IMR-90 (cell line): ENCODE data around the gene CFC1B. TPM values are rescaled to one million over a fixed set of nuclear protein-coding genes. Genes with fewer than 3 reads are reported as not detected.
"Not testable (repeated sequence)": the region's sequence is repeated elsewhere in the genome, so short reads cannot be mapped to it uniquely, and the experiment has no call there.

Experiments
- ATAC-seq: fragments of 200-7000 bp; cut with Tn5 transposase; 2 replicates; pipeline ENCODE4 v1.9.1; 2020; ENCODE audit warnings: low read depth, mild to moderate bottlenecking, moderate library complexity
- BruUV-seq: library from RNA; stranded (reverse); fragments of 400-500 nt; replicated peaks from 2 replicates; lab custom pipeline; 2021; lab: Mats Ljungman, UMichigan
- CTCF ChIA-PET: fragments of 300-600 bp; formaldehyde crosslinking; extraction: SDS; loops from one replicate; lab custom pipeline; 2021; ENCODE audit warnings: antibody characterized with exemption; lab: Yijun Ruan, JAX
- POLR2A ChIA-PET: fragments of 300-600 bp; sonication (Branson Sonifier 250); formaldehyde crosslinking; loops from one replicate; lab custom pipeline; 2022; ENCODE audit warnings: antibody characterized with exemption; ENCODE audit not compliant: unreplicated experiment; lab: Charles Lee
- DNase-seq: peaks from one replicate; pipeline ENCODE4 v3.0.0; 2013
- H2AFZ ChIP-seq: replicated peaks from 2 replicates; pipeline ENCODE3; 2013; ENCODE audit warnings: low read length, mild to moderate bottlenecking; ENCODE audit not compliant: poor library complexity
- H2AK5ac ChIP-seq: 2 replicates; pipeline ENCODE4 v1.6.1; 2013; ENCODE audit warnings: low read depth, low read length, inconsistent platforms
- H2AK9ac ChIP-seq: replicated peaks from 2 replicates; pipeline ENCODE3; 2013; ENCODE audit warnings: mild to moderate bottlenecking, low read depth, low read length, moderate library complexity; ENCODE audit not compliant: poor library complexity
- H2BK120ac ChIP-seq: 2 replicates; pipeline ENCODE4 v1.6.1; 2013; ENCODE audit warnings: low read depth, low read length, inconsistent platforms
- H2BK15ac ChIP-seq: 3 replicates; pipeline ENCODE4 v1.6.1; 2013; ENCODE audit warnings: low read depth, low read length, inconsistent platforms
- H2BK20ac ChIP-seq: 2 replicates; pipeline ENCODE4 v1.6.1; 2013; ENCODE audit warnings: low read depth, mild to moderate bottlenecking, inconsistent platforms, low read length, moderate library complexity
- H2BK5ac ChIP-seq: 2 replicates; pipeline ENCODE4 v1.6.1; 2013; ENCODE audit warnings: mild to moderate bottlenecking, low read depth, low read length, inconsistent platforms; ENCODE audit not compliant: poor library complexity, severe bottlenecking
- H3K14ac ChIP-seq: replicated peaks from 2 replicates; pipeline ENCODE4 v1.6.1; 2013; ENCODE audit warnings: low read depth, low read length, inconsistent platforms
- H3K18ac ChIP-seq: 2 replicates; pipeline ENCODE4 v1.6.1; 2013; ENCODE audit warnings: low read depth, low read length, control low read depth
- H3K23ac ChIP-seq: 2 replicates; pipeline ENCODE4 v1.6.1; 2013; ENCODE audit warnings: low read depth, low read length, inconsistent platforms
- H3K27ac ChIP-seq: 2 replicates; pipeline ENCODE4 v1.5.1; 2013; ENCODE audit warnings: mild to moderate bottlenecking, control low read depth, low read length; ENCODE audit not compliant: insufficient read depth
- H3K27me3 ChIP-seq: 2 replicates; pipeline ENCODE4 v1.6.1; 2013; ENCODE audit warnings: low read length; ENCODE audit not compliant: control insufficient read depth, insufficient read depth
- H3K36me3 ChIP-seq: 2 replicates; pipeline ENCODE4 v1.6.1; 2013; ENCODE audit warnings: low read length, mixed read lengths; ENCODE audit not compliant: control insufficient read depth, insufficient read depth
- H3K4ac ChIP-seq: 2 replicates; pipeline ENCODE4 v1.6.1; 2013; ENCODE audit warnings: low read depth, low read length, inconsistent platforms
- H3K4me1 ChIP-seq: 2 replicates; pipeline ENCODE4 v1.6.1; 2013; ENCODE audit warnings: low read length, mixed read lengths; ENCODE audit not compliant: control insufficient read depth, insufficient read depth
- H3K4me2 ChIP-seq: 2 replicates; pipeline ENCODE4 v1.6.1; 2013; ENCODE audit warnings: low read depth, mild to moderate bottlenecking, control low read depth, low read length, moderate library complexity
- H3K4me3 ChIP-seq: 2 replicates; pipeline ENCODE4 v1.5.1; 2013; ENCODE audit warnings: low read depth, mild to moderate bottlenecking, control low read depth, low read length, moderate library complexity; ENCODE audit not compliant: insufficient read depth
- H3K56ac ChIP-seq: 2 replicates; pipeline ENCODE4 v1.6.1; 2013; ENCODE audit warnings: low read length, inconsistent platforms; ENCODE audit not compliant: insufficient read depth; ENCODE audit errors: extremely low read depth
- H3K79me1 ChIP-seq, 2 experiments: 2 replicates each; pipeline ENCODE4 v1.6.1; 2013; ENCODE audit warnings: low read length in 2 of 2, inconsistent platforms in 1 of 2, low read depth in 1 of 2
- H3K9ac ChIP-seq: 2 replicates; pipeline ENCODE4 v1.6.1; 2013; ENCODE audit warnings: low read depth, low read length, control low read depth
- H3K9me1 ChIP-seq: 2 replicates; pipeline ENCODE4 v1.6.1; 2013; ENCODE audit warnings: low read length, inconsistent platforms; ENCODE audit not compliant: insufficient read depth
- H3K9me3 ChIP-seq: 2 replicates; pipeline ENCODE4 v1.6.1; 2013; ENCODE audit warnings: low read length; ENCODE audit not compliant: control insufficient read depth, insufficient read depth
- H4K20me1 ChIP-seq: 2 replicates; pipeline ENCODE4 v1.6.1; 2013; ENCODE audit warnings: low read length, inconsistent platforms; ENCODE audit not compliant: insufficient read depth
- H4K5ac ChIP-seq: 2 replicates; pipeline ENCODE4 v1.6.1; 2013; ENCODE audit warnings: mild to moderate bottlenecking, low read depth, low read length, control low read depth
- H4K8ac ChIP-seq, 2 experiments: 2 replicates each; pipeline ENCODE4 v1.6.1; 2013; ENCODE audit warnings: low read depth in 2 of 2, low read length in 2 of 2, control low read depth in 1 of 2, inconsistent platforms in 1 of 2
- H4K91ac ChIP-seq: 2 replicates; pipeline ENCODE4 v1.6.1; 2013; ENCODE audit warnings: low read depth, low read length, inconsistent platforms; ENCODE audit not compliant: insufficient read depth
- WGBS, 2 experiments: methylation state at CpG; one replicate each; pipeline versions ENCODE4 v1.1.5 to v1.1.7; 2013; ENCODE audit warnings: missing lambda C conversion rate in 2 of 2; ENCODE audit not compliant: insufficient read length in 1 of 2; ENCODE audit errors: extremely low coverage in 2 of 2; 5-methylcytosine and 5-hydroxymethylcytosine counted together
- dilution Hi-C: fragments of 300-500 bp; cut with HindIII; formaldehyde crosslinking; loops from one replicate; pipeline ENCODE4 v1.14.3; 2018; ENCODE audit warnings: low sequenced_read_pairs; ENCODE audit not compliant: unreplicated experiment
- in situ Hi-C: fragments of 300-500 bp; cut with MboI; formaldehyde crosslinking; loops from 3 replicates; pipeline ENCODE4 v1.14.3; 2019; ENCODE audit warnings: low sequenced_read_pairs, inconsistent platforms, mixed read lengths
- intact Hi-C: fragments of 100-400 bp; cut with micrococcal nuclease; formaldehyde crosslinking; loops from 2 replicates; pipeline ENCODE4 v1.10.0; 2022
- polyA plus RNA-seq, 3 experiments: library from polyadenylated mRNA; depleted of rRNA; stranded (reverse); fragments of >200 nt; gene quantifications; 2 replicates each; pipeline ENCODE4 v1.2.3, GENCODE V29; 2012; ENCODE audit warnings: low replicate concordance in 1 of 3
- total RNA-seq: library from RNA; depleted of rRNA; stranded (reverse); fragments of >200 nt; gene quantifications from 2 replicates; pipeline ENCODE4 v1.2.3, GENCODE V29; 2012

Gene CFC1B
- total and polyA plus RNA-seq, 2 of the 4 experiments (the other 2 are of a cell fraction), result not detected

GRCh38 chr2:130542789-130543188 is 21.8 kb downstream of the CFC1B start:
- ATAC-seq, H2BK20ac ChIP-seq, H2AFZ ChIP-seq, H3K9me1 ChIP-seq, H2BK15ac ChIP-seq, H3K4ac ChIP-seq, H3K79me1 ChIP-seq, intact Hi-C loops, BruUV-seq, H3K14ac ChIP-seq, DNase-seq, H2AK5ac ChIP-seq, H3K4me3 ChIP-seq, CTCF ChIA-PET, H3K23ac ChIP-seq, POLR2A ChIA-PET, H4K91ac ChIP-seq, H3K4me2 ChIP-seq, H4K20me1 ChIP-seq, H2AK9ac ChIP-seq, H3K9me3 ChIP-seq, H3K18ac ChIP-seq, H3K27ac ChIP-seq, H3K36me3 ChIP-seq, H3K56ac ChIP-seq, dilution Hi-C loops, in situ Hi-C loops, H3K4me1 ChIP-seq, H4K5ac ChIP-seq, H2BK5ac ChIP-seq, H2BK120ac ChIP-seq, H3K27me3 ChIP-seq, H4K8ac ChIP-seq, H3K9ac ChIP-seq: not testable (repeated sequence)
- WGBS, 2 experiments, result no CpG with 5 or more reads among the region's 4 CpGs

GRCh38 chr2:130543785-130544528 is 22.9 kb downstream of the CFC1B start:
- intact Hi-C loops, H3K9me3 ChIP-seq, H2BK15ac ChIP-seq, POLR2A ChIA-PET, H3K18ac ChIP-seq, H3K9ac ChIP-seq, H3K14ac ChIP-seq, H3K79me1 ChIP-seq, H3K9me1 ChIP-seq, H4K5ac ChIP-seq, H2BK5ac ChIP-seq, in situ Hi-C loops, H4K91ac ChIP-seq, H3K56ac ChIP-seq, H2AFZ ChIP-seq, H4K8ac ChIP-seq, H3K36me3 ChIP-seq, dilution Hi-C loops, H3K4me2 ChIP-seq, H2AK9ac ChIP-seq, H2BK120ac ChIP-seq, H3K4ac ChIP-seq, H3K4me3 ChIP-seq, H3K27ac ChIP-seq, DNase-seq, H4K20me1 ChIP-seq, H2AK5ac ChIP-seq, ATAC-seq, BruUV-seq, H3K4me1 ChIP-seq, H2BK20ac ChIP-seq, CTCF ChIA-PET, H3K27me3 ChIP-seq, H3K23ac ChIP-seq: not testable (repeated sequence)
- WGBS, 2 experiments, result no CpG with 5 or more reads among the region's 12 CpGs
